ENCODE results near the gene SNAPC1. TPM values are rescaled to one million over a fixed set of nuclear protein-coding genes. Genes with fewer than 3 reads are reported as not detected.

Gene SNAPC1
- total RNA-seq, 1 donor from 2014 or later: 2.7 TPM

DNA sequence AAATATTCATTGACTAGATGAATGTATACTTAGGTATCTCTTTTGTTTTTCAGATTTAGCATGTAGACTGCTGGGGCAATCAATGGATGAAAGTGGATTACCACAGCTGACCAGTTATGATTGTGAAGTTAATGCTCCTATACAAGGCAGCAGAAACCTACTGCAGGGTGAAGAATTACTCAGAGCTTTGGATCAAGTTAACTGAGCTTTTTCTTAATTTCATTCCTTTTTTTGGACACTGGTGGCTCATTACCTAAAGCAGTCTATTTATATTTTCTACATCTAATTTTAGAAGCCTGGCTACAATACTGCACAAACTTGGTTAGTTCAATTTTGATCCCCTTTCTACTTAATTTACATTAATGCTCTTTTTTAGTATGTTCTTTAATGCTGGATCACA lies 15.3 kb upstream of the SNAPC1 start:
- H3K27ac ChIP-seq: peak overlapping the region; percentile 46 to 91
- peaks cover 2 to 26% of the 10 kb centered on the region in 2 donors for H3K4me1 ChIP-seq
- intact Hi-C loops (cut with DNase I): no loop called here

DNA sequence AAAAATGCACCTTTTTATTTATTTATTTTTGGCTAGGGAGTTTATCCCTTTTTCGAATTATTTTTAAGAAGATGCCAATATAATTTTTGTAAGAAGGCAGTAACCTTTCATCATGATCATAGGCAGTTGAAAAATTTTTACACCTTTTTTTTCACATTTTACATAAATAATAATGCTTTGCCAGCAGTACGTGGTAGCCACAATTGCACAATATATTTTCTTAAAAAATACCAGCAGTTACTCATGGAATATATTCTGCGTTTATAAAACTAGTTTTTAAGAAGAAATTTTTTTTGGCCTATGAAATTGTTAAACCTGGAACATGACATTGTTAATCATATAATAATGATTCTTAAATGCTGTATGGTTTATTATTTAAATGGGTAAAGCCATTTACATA lies 14.9 kb upstream of the SNAPC1 start:
- Histone ChIP-seq H3K4me1 (peaks cover 2 to 26% of the 10 kb centered on the region in 2 donors), H3K27ac (peak overlapping the region in 1 of 2 donors; percentile 91), H3K27me3 (no peaks in the 10 kb centered on the region), H3K9me3 (no peaks in the 10 kb centered on the region), H3K4me3 (peak overlapping the region in 1 of 2 donors; percentile 78), H3K36me3 (peaks cover 18 to 22% of the 10 kb centered on the region in 2 donors)
- TF ChIP-seq, protein P1, sequence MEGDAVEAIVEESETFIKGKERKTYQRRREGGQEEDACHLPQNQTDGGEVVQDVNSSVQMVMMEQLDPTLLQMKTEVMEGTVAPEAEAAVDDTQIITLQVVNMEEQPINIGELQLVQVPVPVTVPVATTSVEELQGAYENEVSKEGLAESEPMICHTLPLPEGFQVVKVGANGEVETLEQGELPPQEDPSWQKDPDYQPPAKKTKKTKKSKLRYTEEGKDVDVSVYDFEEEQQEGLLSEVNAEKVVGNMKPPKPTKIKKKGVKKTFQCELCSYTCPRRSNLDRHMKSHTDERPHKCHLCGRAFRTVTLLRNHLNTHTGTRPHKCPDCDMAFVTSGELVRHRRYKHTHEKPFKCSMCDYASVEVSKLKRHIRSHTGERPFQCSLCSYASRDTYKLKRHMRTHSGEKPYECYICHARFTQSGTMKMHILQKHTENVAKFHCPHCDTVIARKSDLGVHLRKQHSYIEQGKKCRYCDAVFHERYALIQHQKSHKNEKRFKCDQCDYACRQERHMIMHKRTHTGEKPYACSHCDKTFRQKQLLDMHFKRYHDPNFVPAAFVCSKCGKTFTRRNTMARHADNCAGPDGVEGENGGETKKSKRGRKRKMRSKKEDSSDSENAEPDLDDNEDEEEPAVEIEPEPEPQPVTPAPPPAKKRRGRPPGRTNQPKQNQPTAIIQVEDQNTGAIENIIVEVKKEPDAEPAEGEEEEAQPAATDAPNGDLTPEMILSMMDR (IDR thresholded peaks at IDR 0.05): no peak
- no peak for DNase-seq (ENCODE audit: low spot score in 2 of 2)
- intact Hi-C loops (cut with DNase I): no loop called here

More for the DNA sequence above, 15.3 kb upstream of the SNAPC1 start:
- TF ChIP-seq, protein P1 (IDR thresholded peaks at IDR 0.05): no peak
- peaks cover 22 to 27% of the 10 kb centered on the region in 2 donors for H3K36me3 ChIP-seq
- peak overlapping the region in 1 of 2 donors; percentile 78 for H3K4me3 ChIP-seq
- H3K27me3 ChIP-seq: no peaks in the 10 kb centered on the region
- H3K9me3 ChIP-seq: no peaks in the 10 kb centered on the region
- no peak for DNase-seq (ENCODE audit: low spot score in 2 of 2)

DNA sequence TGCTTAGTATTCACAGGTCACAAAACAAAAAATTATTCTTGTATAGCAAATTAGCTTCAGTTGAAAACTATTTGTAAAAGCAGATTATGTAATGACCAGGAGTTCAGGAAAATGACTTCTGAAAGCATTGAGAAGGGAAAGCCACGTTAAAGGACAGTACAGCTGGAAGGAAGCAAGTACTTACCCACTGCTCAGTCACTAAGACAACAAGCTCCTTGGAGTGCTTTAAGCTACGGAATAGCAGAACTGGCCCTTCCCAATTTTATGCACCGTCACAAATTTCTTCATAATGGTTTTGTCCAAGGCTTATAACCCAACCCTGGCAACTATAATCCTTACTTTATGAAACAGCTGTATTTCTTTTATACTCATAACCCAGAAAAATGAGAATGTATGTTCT lies 13.0 kb upstream of the SNAPC1 start:
- TF ChIP-seq, protein P1 (IDR thresholded peaks at IDR 0.05): no peak
- no peak for DNase-seq (ENCODE audit: low spot score in 2 of 2)
- H3K4me1 ChIP-seq: peaks cover 2 to 26% of the 10 kb centered on the region in 2 donors
- no peaks in the 10 kb centered on the region for H3K27me3 ChIP-seq
- H3K4me3 ChIP-seq: peak overlapping the region in 1 of 2 donors; percentile 78
- H3K36me3 ChIP-seq: peaks cover 7 to 16% of the 10 kb centered on the region in 2 donors
- H3K9me3 ChIP-seq: no peaks in the 10 kb centered on the region
- intact Hi-C loops (cut with DNase I): no loop called here
- H3K27ac ChIP-seq: peak overlapping the region in 1 of 2 donors; percentile 91

DNA sequence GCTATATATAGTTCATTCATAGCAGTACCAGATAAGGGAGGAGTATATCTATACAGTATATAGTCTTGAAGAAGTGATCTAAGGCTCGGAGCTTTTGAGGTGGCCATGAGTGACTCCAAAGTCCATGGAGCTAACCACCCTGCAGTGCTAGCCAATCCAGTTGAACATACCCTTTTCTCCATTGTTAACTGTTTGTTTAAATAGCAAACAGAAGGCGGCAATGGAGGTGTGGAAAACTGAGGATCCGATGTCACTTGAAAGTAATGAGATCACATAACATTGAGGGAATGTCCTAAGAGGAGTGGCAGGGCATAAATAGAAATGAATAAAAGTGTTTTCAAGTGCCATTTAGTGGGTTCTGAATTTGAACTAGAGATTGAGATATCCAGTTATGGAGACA lies 12.4 kb upstream of the SNAPC1 start:
- TF ChIP-seq, protein P1 (IDR thresholded peaks at IDR 0.05): no peak
- Histone ChIP-seq H3K27me3 (no peaks in the 10 kb centered on the region), H3K4me1 (peaks cover 2 to 26% of the 10 kb centered on the region in 2 donors), H3K36me3 (peaks cover 7 to 10% of the 10 kb centered on the region in 2 donors), H3K27ac (peak overlapping the region in 1 of 2 donors; percentile 91), H3K9me3 (no peaks in the 10 kb centered on the region), H3K4me3 (peak overlapping the region in 1 of 2 donors; percentile 78)
- intact Hi-C loops (cut with DNase I): loop anchor here (2.0 kb wide), 1 partner anchor 55 kb away; the partner anchor contains the start of gene HIF1A
- no peak for DNase-seq (ENCODE audit: low spot score in 2 of 2)

DNA sequence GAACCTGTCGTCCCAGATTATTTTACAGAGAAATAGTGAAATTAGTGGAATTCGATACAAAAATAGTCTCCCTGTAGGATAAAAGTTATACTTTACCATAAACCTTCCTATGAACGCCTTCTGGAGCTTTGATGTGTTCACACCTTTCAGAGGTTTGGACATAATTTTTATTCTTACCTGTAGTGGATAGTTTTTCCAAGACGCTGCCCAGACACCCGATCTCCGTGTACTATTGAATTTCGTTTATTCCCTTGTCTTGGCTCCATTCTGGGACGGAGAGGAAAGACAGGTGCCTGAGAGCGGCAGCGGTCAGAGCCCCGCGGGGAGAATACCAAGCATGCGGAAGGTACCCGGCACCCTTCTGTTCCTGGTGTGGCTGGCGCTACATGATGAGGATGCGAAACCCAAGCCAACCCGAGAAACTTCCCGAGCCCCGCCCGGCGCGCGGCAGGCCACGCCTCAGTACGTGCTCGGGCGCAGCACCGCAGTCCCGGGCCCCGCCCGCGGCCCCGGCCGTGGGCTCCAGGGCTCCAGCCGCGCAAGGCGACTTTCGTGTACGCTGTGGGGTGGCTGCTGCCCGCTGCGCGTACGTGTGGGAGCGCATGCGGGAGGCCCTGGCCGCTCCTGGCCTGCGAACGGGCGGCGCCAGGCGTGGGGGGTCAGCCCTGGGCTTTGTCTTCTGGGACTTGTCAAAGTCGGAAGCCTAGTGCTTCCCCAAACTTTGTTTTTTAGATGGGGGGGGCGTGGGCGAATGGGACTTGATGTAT lies 11.3 kb upstream of the SNAPC1 start:
- intact Hi-C loops (cut with DNase I): loop anchor here (1.0 to 2.0 kb wide), 2 partner anchors 11 to 56 kb away; partner anchors contain the start of genes HIF1A and SNAPC1
- H3K4me3 ChIP-seq: peak overlapping the region; percentile 51 to 78
- DNase-seq (ENCODE audit: low spot score in 2 of 2): peak; percentile 71 to 94
- TF ChIP-seq, protein P1 (IDR thresholded peaks at IDR 0.05): no peak
- no peaks in the 10 kb centered on the region for H3K9me3 ChIP-seq
- peak overlapping the region; percentile 72 to 91 for H3K27ac ChIP-seq
- no peaks in the 10 kb centered on the region for H3K27me3 ChIP-seq
- peaks cover under 1 to 3% of the 10 kb centered on the region in 2 donors for H3K36me3 ChIP-seq
- peaks cover 2 to 26% of the 10 kb centered on the region in 2 donors for H3K4me1 ChIP-seq
